Gastrocnemius medialis (tissue), 4 donors: Measurements from ENCODE around the gene CYGB. TPM values are rescaled to one million over a fixed set of nuclear protein-coding genes. Genes with fewer than 3 reads are reported as not detected.
"Not testable (repeated sequence)": the region's sequence is repeated elsewhere in the genome, so short reads cannot be mapped to it uniquely, and the experiment has no call there.

ENCODE experiments used
- ATAC-seq, 2 donors: fragments of 150-250 bp; one replicate each; pipeline ENCODE4 v1.9.1; 2016
- DNase-seq, 2 donors: peaks; one replicate each; pipeline ENCODE4 v3.0.0-alpha.2; 2019
- H3K27ac ChIP-seq, 4 donors: fragments of 200-600 bp; sonication (generic); 1 replicate in 1 of 4; 2 replicates in 3 of 4; pipeline ENCODE4 v1.5.1; 2016 to 2018; ENCODE audit warnings: mild to moderate bottlenecking in 2 of 4, moderate library complexity in 1 of 4
- H3K27me3 ChIP-seq, 3 donors: fragments of 200-600 bp; sonication (generic) in 2 of 3; 1 replicate in 1 of 3; 2 replicates in 2 of 3; pipeline versions ENCODE4 v1.5.1 to v1.6.0; 2016 to 2019; ENCODE audit warnings: mild to moderate bottlenecking in 1 of 3, moderate library complexity in 1 of 3
- H3K36me3 ChIP-seq, 2 donors: fragments of 200-600 bp; sonication (generic) in 1 of 2; one replicate each; pipeline ENCODE4 v1.5.1; 2017 to 2018
- H3K4me1 ChIP-seq, 2 donors: fragments of 200-600 bp; sonication (generic) in 1 of 2; one replicate each; pipeline ENCODE4 v1.5.1; 2016 to 2017; ENCODE audit warnings: mild to moderate bottlenecking in 2 of 2
- H3K4me3 ChIP-seq, 4 donors: fragments of 200-600 bp; sonication (generic) in 3 of 4; 1 replicate in 1 of 4; 2 replicates in 3 of 4; pipeline ENCODE4 v1.5.1; 2016 to 2019; ENCODE audit warnings: mild to moderate bottlenecking in 2 of 4
- H3K9me3 ChIP-seq, 3 donors: fragments of 200-600 bp; sonication (generic) in 2 of 3; 1 replicate in 1 of 3; 2 replicates in 2 of 3; pipeline ENCODE4 v1.5.1; 2016 to 2019
- POLR2A ChIP-seq, 2 donors: fragments of 450-650 bp; IDR thresholded peaks; one replicate each; pipeline ENCODE4 v1.6.1; 2017; ENCODE audit warnings: antibody characterized with exemption in 2 of 2, mild to moderate bottlenecking in 2 of 2, moderate library complexity in 2 of 2
- in situ Hi-C, 4 donors: fragments of 200-750 bp; cut with MboI; loops; one replicate each; pipeline versions ENCODE4 v1.15.0 to v1.8.0; 2017; ENCODE audit warnings: low sequenced_read_pairs in 4 of 4
- intact Hi-C: fragments of 100-400 bp; cut with DNase I; formaldehyde crosslinking; loops from one replicate; pipeline ENCODE4 v1.15.1; 2023; ENCODE audit warnings: low total_unique reads
- total RNA-seq, 4 donors: library from RNA; depleted of rRNA; stranded (reverse); fragments of >200 nt; gene quantifications; one replicate each; pipeline versions ENCODE4 v1.1.0 to v1.2.3, GENCODE V29; 2016
- TF ChIP-seq, protein P1 (sequence below), 5 experiments: fragments of 450-650 bp in 3 of 5; fragments of 200-600 bp in 2 of 5; sonication (generic) in 2 of 5; IDR thresholded peaks in 4 of 5; conservative IDR thresholded peaks in 1 of 5; 1 replicate in 4 of 5; 2 replicates in 1 of 5; pipeline ENCODE4 v1.5.1; 2016 to 2019; ENCODE audit warnings: antibody characterized with exemption in 5 of 5, mild to moderate bottlenecking in 3 of 5, moderate library complexity in 3 of 5

Gene CYGB
- total RNA-seq, 4 donors from 2014 or later, result 8.1 to 19.7 (median 10.6) TPM

DNA sequence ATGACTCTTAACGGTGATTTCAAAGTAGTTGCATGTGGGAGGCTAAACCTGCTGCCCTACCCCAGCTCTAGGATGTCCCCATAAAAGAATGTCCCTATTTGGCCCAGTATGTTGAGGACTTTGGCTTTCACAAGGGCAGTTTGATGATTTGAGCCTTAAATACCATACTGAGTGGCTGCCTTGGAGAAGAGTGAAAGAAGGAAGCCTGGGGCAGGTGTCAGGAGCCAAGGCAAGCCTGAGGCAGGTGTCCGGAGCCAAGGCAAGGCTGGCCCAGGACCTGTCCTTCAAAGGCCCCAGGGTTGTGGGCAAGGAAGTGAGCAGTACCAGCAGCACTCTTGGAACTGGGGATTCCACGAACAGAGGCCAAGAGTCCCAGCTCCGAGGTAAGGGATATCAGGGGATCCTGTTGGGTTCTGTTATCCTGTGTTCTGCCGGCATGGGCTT, 29.5 kb upstream of the CYGB start:
- Histone ChIP-seq H3K27ac (peak overlapping the region; percentile 23 to 72 (median 58)), H3K36me3 (peaks cover 0 to 21% of the 10 kb centered on the region in 2 donors), H3K4me3 (no peak overlapping the region), H3K4me1 (peaks cover 26 to 38% of the 10 kb centered on the region in 2 donors), H3K9me3 (no peaks in the 10 kb centered on the region), H3K27me3 (no peaks in the 10 kb centered on the region)
- ATAC-seq, result no peak
- TF ChIP-seq, protein P1, sequence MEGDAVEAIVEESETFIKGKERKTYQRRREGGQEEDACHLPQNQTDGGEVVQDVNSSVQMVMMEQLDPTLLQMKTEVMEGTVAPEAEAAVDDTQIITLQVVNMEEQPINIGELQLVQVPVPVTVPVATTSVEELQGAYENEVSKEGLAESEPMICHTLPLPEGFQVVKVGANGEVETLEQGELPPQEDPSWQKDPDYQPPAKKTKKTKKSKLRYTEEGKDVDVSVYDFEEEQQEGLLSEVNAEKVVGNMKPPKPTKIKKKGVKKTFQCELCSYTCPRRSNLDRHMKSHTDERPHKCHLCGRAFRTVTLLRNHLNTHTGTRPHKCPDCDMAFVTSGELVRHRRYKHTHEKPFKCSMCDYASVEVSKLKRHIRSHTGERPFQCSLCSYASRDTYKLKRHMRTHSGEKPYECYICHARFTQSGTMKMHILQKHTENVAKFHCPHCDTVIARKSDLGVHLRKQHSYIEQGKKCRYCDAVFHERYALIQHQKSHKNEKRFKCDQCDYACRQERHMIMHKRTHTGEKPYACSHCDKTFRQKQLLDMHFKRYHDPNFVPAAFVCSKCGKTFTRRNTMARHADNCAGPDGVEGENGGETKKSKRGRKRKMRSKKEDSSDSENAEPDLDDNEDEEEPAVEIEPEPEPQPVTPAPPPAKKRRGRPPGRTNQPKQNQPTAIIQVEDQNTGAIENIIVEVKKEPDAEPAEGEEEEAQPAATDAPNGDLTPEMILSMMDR (IDR thresholded peaks at IDR 0.05 in 4 of 5, conservative IDR thresholded peaks at IDR 0.05 in 1 of 5), result no peak
- TF ChIP-seq POLR2A (IDR thresholded peaks at IDR 0.05), result no peak
- in situ Hi-C loops (loop anchor here in 1 of 4 donors (25.0 kb wide), 1 partner anchor 145 kb away; the partner anchor contains the start of gene MXRA7), intact Hi-C loops (no loop called here)
- no peak for DNase-seq

DNA sequence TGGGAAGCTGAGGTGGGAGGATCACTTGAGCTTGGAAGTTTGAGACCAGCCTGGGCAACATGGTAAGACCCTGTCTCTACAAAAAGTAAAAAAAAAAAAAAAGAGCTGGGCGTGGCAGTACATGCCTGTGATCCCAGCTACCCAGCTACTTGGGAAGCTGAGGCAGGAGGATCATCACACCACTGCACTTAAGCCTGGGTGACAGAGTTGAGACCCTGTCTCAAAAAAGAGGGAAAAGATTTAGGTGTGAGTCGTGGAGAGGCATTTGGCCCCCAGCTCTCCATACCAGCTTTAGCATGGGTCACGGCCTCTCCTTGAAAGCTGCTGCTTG, 29.1 kb upstream of the CYGB start:
- ATAC-seq, result no peak
- in situ Hi-C loops, result loop anchor here in 1 of 4 donors (25.0 kb wide), 1 partner anchor 146 kb away; the partner anchor contains the start of gene MXRA7
- Histone ChIP-seq H3K4me1 (peaks cover 30 to 42% of the 10 kb centered on the region in 2 donors), H3K4me3 (no peak overlapping the region), H3K27me3 (no peaks in the 10 kb centered on the region), H3K9me3 (no peaks in the 10 kb centered on the region), H3K36me3 (peaks cover 0 to 25% of the 10 kb centered on the region in 2 donors), H3K27ac (peak overlapping the region; percentile 23 to 72 (median 58))
- intact Hi-C loops, result no loop called here
- TF ChIP-seq POLR2A (IDR thresholded peaks at IDR 0.05), result no peak
- TF ChIP-seq, protein P1 (IDR thresholded peaks at IDR 0.05 in 4 of 5, conservative IDR thresholded peaks at IDR 0.05 in 1 of 5), result no peak
- DNase-seq, result no peak

DNA sequence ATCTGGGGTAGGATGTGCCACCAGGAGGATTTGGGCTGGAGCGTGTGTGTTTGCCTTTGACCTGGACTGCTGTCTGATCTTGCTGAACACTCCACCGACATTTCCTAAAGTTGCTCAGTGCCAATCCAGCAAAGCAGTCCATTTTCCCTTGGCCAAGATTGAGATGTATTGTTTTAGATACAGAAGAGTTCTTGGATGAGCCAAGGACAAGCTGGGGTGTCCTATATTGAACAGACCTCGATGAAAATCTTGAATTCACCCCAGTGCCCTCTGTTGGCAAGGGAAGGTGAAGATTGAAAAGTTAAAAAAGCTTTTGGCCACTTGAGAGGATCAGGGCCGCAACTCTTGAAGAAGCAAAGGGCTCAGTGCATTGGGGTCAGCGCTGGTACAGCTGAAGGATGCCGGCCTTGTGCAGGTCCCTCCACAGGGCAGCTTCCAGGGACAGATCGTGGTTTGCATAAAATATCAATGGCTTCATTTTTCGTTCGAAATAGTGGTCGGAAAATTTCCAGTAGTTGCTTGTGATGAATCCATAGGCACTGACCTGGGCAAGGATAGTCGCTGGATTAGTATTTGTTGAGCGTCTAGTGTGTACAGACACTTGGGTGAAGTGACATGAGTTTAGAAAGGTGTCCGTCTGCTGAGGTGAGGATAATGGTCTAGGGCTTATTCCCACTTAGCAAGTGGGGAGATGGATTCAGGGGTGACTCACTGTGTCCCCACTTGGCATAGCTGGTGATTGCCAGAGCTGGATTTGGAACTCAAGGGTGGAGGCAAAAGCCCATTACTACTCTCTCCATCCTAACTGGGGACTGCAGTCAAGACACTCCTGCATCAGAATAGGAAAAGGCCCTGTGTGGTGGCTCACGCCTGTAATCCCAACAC, 28.5 kb upstream of the CYGB start:
- intact Hi-C loops (loop anchor here (2.0 kb wide), 1 partner anchor 15 kb away; no protein-coding TSS in a partner anchor), in situ Hi-C loops (loop anchor here in 1 of 4 donors (25.0 kb wide), 1 partner anchor 146 kb away; the partner anchor contains the start of gene MXRA7)
- Histone ChIP-seq H3K27ac (no peak overlapping the region), H3K4me1 (peaks cover 36 to 48% of the 10 kb centered on the region in 2 donors), H3K27me3 (no peaks in the 10 kb centered on the region), H3K4me3 (no peak overlapping the region), H3K36me3 (peaks cover 0 to 30% of the 10 kb centered on the region in 2 donors), H3K9me3 (no peaks in the 10 kb centered on the region)
- DNase-seq, result no peak
- TF ChIP-seq, protein P1 (IDR thresholded peaks at IDR 0.05 in 4 of 5, conservative IDR thresholded peaks at IDR 0.05 in 1 of 5), result no peak
- no peak for TF ChIP-seq POLR2A (IDR thresholded peaks at IDR 0.05)
- no peak for ATAC-seq

DNA sequence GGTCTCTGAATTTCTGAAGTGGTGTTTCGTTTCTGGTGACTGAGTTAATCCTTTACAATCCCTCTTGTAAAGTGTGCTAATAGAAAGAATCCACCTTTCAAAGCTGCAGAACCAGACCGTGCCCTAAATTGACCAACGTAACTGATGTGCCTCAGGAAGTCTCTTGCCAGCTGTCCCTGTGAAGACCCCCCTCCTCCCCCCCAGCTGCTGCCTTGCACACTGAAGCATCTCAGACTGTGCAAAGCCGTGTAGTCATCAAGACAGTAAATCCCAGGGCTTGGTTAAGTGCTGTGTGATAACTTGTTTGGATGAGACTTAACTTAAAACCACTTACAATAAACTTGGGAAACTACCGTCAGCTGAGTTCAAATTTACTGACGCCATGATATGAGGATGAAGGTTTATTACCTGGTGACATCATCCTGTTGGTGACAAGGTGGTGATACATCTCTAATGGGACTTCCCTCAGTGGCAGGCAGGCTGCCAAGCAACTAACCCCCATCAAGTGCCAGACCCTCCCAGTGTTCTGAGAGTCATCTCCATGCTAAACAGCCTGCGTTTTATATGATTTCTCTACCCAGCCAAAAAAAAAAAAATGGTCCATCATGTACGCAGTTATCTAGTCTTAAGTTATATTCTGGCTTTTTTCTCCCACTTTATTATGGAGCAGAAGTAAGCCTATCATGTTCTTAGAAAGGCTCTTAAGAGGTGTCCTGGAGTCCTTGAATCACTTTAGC, 27.6 kb upstream of the CYGB start:
- in situ Hi-C loops, result loop anchor here in 1 of 4 donors (25.0 kb wide), 1 partner anchor 147 kb away; the partner anchor contains the start of gene MXRA7
- ATAC-seq, H3K27me3 ChIP-seq, H3K9me3 ChIP-seq, H3K4me3 ChIP-seq, H3K27ac ChIP-seq, DNase-seq: not testable (repeated sequence)
- Histone ChIP-seq H3K4me1 (peaks cover 37 to 52% of the 10 kb centered on the region in 2 donors), H3K36me3 (peaks cover 0 to 30% of the 10 kb centered on the region in 2 donors)
- intact Hi-C loops, result loop anchor here (2.0 kb wide), 1 partner anchor 16 kb away; no protein-coding TSS in a partner anchor

DNA sequence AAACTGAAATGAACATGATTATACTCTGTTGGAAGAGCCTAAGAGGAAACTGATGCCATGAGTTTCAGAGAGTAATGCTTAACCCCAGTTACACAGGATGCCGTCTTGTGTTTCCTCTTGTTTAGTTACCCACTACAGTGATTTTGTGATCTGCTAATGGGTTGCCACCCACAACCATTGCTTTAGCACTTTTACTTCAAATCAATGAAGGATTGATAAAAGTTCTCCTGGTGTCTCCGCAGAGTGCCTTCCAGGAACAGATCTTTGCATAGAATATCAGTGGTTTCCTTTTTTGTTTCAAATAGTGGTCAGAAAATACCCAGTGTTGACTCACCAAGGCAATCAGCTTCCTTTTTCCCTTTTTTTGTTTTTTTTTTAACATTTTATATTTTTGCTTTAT, 25.9 kb upstream of the CYGB start:
- H3K27me3 ChIP-seq, ATAC-seq, DNase-seq, intact Hi-C loops, H3K4me3 ChIP-seq, H3K9me3 ChIP-seq: not testable (repeated sequence)
- peaks cover 48 to 57% of the 10 kb centered on the region in 2 donors for H3K4me1 ChIP-seq
- H3K36me3 ChIP-seq, result peaks cover 0 to 30% of the 10 kb centered on the region in 2 donors
- in situ Hi-C loops, result loop anchor here in 1 of 4 donors (25.0 kb wide), 1 partner anchor 149 kb away; the partner anchor contains the start of gene MXRA7
- H3K27ac ChIP-seq, result peak overlapping the region; percentile 77 to 97 (median 94)
